ENCODE results near the gene DVL1.

DVL1 gene

GRCh38 chr1:1334835-1335234 is 14.4 kb downstream of the DVL1 start:
- Histone ChIP-seq H3F3A (ENCODE audit: low read depth) (no peaks in the 10 kb centered on the region), H3K4me1 (ENCODE audit: insufficient read depth, low read length, poor library complexity, severe bottlenecking) (no peaks in the 10 kb centered on the region), H3K36me3 (ENCODE audit: insufficient read depth, low read length) (no peaks in the 10 kb centered on the region), H3K9ac (ENCODE audit: low read depth, low read length, poor library complexity, severe bottlenecking) (no peak overlapping the region), H4K20me1 (ENCODE audit: insufficient read depth, low read length, poor library complexity, severe bottlenecking) (no peaks in the 10 kb centered on the region), H3K9me2 (replicated peaks; ENCODE audit: low read depth, low read length) (no peaks in the 10 kb centered on the region), H2AFZ (ENCODE audit: low read length) (no peak overlapping the region), H3K4me2 (ENCODE audit: low read depth, low read length, poor library complexity, severe bottlenecking) (no peak overlapping the region), H3K79me2 (ENCODE audit: insufficient read depth, low read length) (no peaks in the 10 kb centered on the region), H3K27me3 (ENCODE audit: insufficient read depth, low read length, poor library complexity, severe bottlenecking) (no peaks in the 10 kb centered on the region), H3K9me3 (ENCODE audit: insufficient read depth, low read depth, low read length) (no peaks in the 10 kb centered on the region), H3K4me3 (ENCODE audit: low read length, poor library complexity, severe bottlenecking) (no peak overlapping the region)
- no peak for TF ChIP-seq EZH2phosphoT487 (IDR thresholded peaks at IDR 0.05; ENCODE audit: borderline replicate concordance)
- TF ChIP-seq CTCF (conservative IDR thresholded peaks at IDR 0.05; ENCODE audit: low read length), result no peak

- Histone ChIP-seq H3K9me2 (replicated peaks; ENCODE audit: low read depth, low read length) (no peaks in the 10 kb centered on the region), H3K4me3 (ENCODE audit: low read length, poor library complexity, severe bottlenecking) (no peak overlapping the region), H3K9ac (ENCODE audit: low read depth, low read length, poor library complexity, severe bottlenecking) (no peak overlapping the region), H2AFZ (ENCODE audit: low read length) (no peak overlapping the region), H4K20me1 (ENCODE audit: insufficient read depth, low read length, poor library complexity, severe bottlenecking) (no peaks in the 10 kb centered on the region), H3K36me3 (ENCODE audit: insufficient read depth, low read length) (no peaks in the 10 kb centered on the region), H3K79me2 (ENCODE audit: insufficient read depth, low read length) (no peaks in the 10 kb centered on the region), H3F3A (ENCODE audit: low read depth) (no peaks in the 10 kb centered on the region), H3K4me1 (ENCODE audit: insufficient read depth, low read length, poor library complexity, severe bottlenecking) (no peaks in the 10 kb centered on the region), H3K4me2 (ENCODE audit: low read depth, low read length, poor library complexity, severe bottlenecking) (no peak overlapping the region), H3K27me3 (ENCODE audit: insufficient read depth, low read length, poor library complexity, severe bottlenecking) (no peaks in the 10 kb centered on the region), H3K9me3 (ENCODE audit: insufficient read depth, low read depth, low read length) (no peaks in the 10 kb centered on the region)
- TF ChIP-seq EZH2phosphoT487 (IDR thresholded peaks at IDR 0.05; ENCODE audit: borderline replicate concordance), result no peak
- no peak for TF ChIP-seq CTCF (conservative IDR thresholded peaks at IDR 0.05; ENCODE audit: low read length)
These were observed 15.5 kb downstream of the DVL1 start for GRCh38 chr1:1333551-1334241.

GRCh38 chr1:1332774-1333480 is 16.3 kb downstream of the DVL1 start:
- H3K27me3 ChIP-seq (ENCODE audit: insufficient read depth, low read length, poor library complexity, severe bottlenecking), result no peaks in the 10 kb centered on the region
- no peaks in the 10 kb centered on the region for H3K9me2 ChIP-seq (replicated peaks; ENCODE audit: low read depth, low read length)
- no peak for TF ChIP-seq CTCF (conservative IDR thresholded peaks at IDR 0.05; ENCODE audit: low read length)
- TF ChIP-seq EZH2phosphoT487 (IDR thresholded peaks at IDR 0.05; ENCODE audit: borderline replicate concordance), result no peak
- no peaks in the 10 kb centered on the region for H4K20me1 ChIP-seq (ENCODE audit: insufficient read depth, low read length, poor library complexity, severe bottlenecking)
- no peak overlapping the region for H3K9ac ChIP-seq (ENCODE audit: low read depth, low read length, poor library complexity, severe bottlenecking)
- H3K4me2 ChIP-seq (ENCODE audit: low read depth, low read length, poor library complexity, severe bottlenecking), result no peak overlapping the region
- no peaks in the 10 kb centered on the region for H3K36me3 ChIP-seq (ENCODE audit: insufficient read depth, low read length)
- no peaks in the 10 kb centered on the region for H3K4me1 ChIP-seq (ENCODE audit: insufficient read depth, low read length, poor library complexity, severe bottlenecking)
- H3K4me3 ChIP-seq (ENCODE audit: low read length, poor library complexity, severe bottlenecking), result no peak overlapping the region
- H3K79me2 ChIP-seq (ENCODE audit: insufficient read depth, low read length), result no peaks in the 10 kb centered on the region
- H3K9me3 ChIP-seq (ENCODE audit: insufficient read depth, low read depth, low read length), result no peaks in the 10 kb centered on the region
- no peak overlapping the region for H2AFZ ChIP-seq (ENCODE audit: low read length)
- H3F3A ChIP-seq (ENCODE audit: low read depth), result no peaks in the 10 kb centered on the region
